ENCODE results near the gene DOK5. TPM values are rescaled to one million over a fixed set of nuclear protein-coding genes. Genes with fewer than 3 reads are reported as not detected.

DOK5 gene
- polyA plus RNA-seq, 1 of the 3 experiments (the other 2 are of a cell fraction) = 12.4 TPM

- H4K20me1 ChIP-seq (ENCODE audit: insufficient read depth) = no peaks in the 10 kb centered on the region
- no peak overlapping the region for H3K27ac ChIP-seq (ENCODE audit: low read depth in 2 of 2, low read length in 1 of 2)
- TF ChIP-seq RXRA (IDR thresholded peaks at IDR 0.05; ENCODE audit: borderline replicate concordance, low read depth) (no peak), FOXM1 (IDR thresholded peaks at IDR 0.05; ENCODE audit: low read depth) (no peak), NRF1 (IDR thresholded peaks at IDR 0.05; ENCODE audit: low read depth, low read length) (no peak), FOSL2 (IDR thresholded peaks at IDR 0.05; ENCODE audit: borderline replicate concordance, low read depth) (no peak), GABPA (IDR thresholded peaks at IDR 0.05; ENCODE audit: low read depth) (no peak), RAD21 (IDR thresholded peaks at IDR 0.05; ENCODE audit: low read length) (no peak), MEF2A (IDR thresholded peaks at IDR 0.05; ENCODE audit: borderline replicate concordance, low read depth) (no peak), POLR2AphosphoS5 (IDR thresholded peaks at IDR 0.05; ENCODE audit: low read depth, low read length) (no peak), GATA2 (CRISPR knock-in tag; IDR thresholded peaks at IDR 0.05) (no peak), RFX5 (IDR thresholded peaks at IDR 0.05; ENCODE audit: low read length) (no peak)
- TF ChIP-seq, protein P1, sequence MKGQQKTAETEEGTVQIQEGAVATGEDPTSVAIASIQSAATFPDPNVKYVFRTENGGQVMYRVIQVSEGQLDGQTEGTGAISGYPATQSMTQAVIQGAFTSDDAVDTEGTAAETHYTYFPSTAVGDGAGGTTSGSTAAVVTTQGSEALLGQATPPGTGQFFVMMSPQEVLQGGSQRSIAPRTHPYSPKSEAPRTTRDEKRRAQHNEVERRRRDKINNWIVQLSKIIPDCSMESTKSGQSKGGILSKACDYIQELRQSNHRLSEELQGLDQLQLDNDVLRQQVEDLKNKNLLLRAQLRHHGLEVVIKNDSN (IDR thresholded peaks at IDR 0.05; ENCODE audit: borderline replicate concordance, low read depth) = no peak
- TF ChIP-seq, protein P2, sequence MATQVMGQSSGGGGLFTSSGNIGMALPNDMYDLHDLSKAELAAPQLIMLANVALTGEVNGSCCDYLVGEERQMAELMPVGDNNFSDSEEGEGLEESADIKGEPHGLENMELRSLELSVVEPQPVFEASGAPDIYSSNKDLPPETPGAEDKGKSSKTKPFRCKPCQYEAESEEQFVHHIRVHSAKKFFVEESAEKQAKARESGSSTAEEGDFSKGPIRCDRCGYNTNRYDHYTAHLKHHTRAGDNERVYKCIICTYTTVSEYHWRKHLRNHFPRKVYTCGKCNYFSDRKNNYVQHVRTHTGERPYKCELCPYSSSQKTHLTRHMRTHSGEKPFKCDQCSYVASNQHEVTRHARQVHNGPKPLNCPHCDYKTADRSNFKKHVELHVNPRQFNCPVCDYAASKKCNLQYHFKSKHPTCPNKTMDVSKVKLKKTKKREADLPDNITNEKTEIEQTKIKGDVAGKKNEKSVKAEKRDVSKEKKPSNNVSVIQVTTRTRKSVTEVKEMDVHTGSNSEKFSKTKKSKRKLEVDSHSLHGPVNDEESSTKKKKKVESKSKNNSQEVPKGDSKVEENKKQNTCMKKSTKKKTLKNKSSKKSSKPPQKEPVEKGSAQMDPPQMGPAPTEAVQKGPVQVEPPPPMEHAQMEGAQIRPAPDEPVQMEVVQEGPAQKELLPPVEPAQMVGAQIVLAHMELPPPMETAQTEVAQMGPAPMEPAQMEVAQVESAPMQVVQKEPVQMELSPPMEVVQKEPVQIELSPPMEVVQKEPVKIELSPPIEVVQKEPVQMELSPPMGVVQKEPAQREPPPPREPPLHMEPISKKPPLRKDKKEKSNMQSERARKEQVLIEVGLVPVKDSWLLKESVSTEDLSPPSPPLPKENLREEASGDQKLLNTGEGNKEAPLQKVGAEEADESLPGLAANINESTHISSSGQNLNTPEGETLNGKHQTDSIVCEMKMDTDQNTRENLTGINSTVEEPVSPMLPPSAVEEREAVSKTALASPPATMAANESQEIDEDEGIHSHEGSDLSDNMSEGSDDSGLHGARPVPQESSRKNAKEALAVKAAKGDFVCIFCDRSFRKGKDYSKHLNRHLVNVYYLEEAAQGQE (IDR thresholded peaks at IDR 0.05; ENCODE audit: low read depth, low read length) = no peak
- TF ChIP-seq, protein P3, sequence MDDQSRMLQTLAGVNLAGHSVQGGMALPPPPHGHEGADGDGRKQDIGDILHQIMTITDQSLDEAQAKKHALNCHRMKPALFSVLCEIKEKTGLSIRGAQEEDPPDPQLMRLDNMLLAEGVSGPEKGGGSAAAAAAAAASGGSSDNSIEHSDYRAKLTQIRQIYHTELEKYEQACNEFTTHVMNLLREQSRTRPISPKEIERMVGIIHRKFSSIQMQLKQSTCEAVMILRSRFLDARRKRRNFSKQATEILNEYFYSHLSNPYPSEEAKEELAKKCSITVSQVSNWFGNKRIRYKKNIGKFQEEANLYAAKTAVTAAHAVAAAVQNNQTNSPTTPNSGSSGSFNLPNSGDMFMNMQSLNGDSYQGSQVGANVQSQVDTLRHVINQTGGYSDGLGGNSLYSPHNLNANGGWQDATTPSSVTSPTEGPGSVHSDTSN (IDR thresholded peaks at IDR 0.05) = no peak
- H3F3A ChIP-seq (replicated peaks; ENCODE audit: insufficient read depth) = no peaks in the 10 kb centered on the region
- H3K9ac ChIP-seq = no peak overlapping the region
- H3K4me1 ChIP-seq (ENCODE audit: control insufficient read depth in 1 of 2, insufficient read depth in 2 of 2, low read depth in 1 of 2, low read length in 1 of 2) = no peaks in the 10 kb centered on the region
- H3K9me2 ChIP-seq = no peaks in the 10 kb centered on the region
- H3K9me3 ChIP-seq = no peaks in the 10 kb centered on the region
- H3K36me3 ChIP-seq (replicated peaks in 1 of 2; ENCODE audit: control insufficient read depth in 1 of 2, insufficient read depth in 2 of 2, low read length in 1 of 2) = no peaks in the 10 kb centered on the region
- H3K4me3 ChIP-seq (ENCODE audit: low read depth in 2 of 2, low read length in 1 of 2) = no peak overlapping the region
- POLR2A ChIA-PET = no interaction called here
- no peak overlapping the region for H3K4me2 ChIP-seq
- H3K79me2 ChIP-seq (ENCODE audit: insufficient read depth) = no peaks in the 10 kb centered on the region
- CTCF ChIA-PET = no interaction called here
- DNase-seq = no peak
- H2AFZ ChIP-seq (ENCODE audit: low read depth) = no peak overlapping the region
- 20% methylated on average over 9 of the region's 9 CpGs for WGBS (ENCODE audit: low lambda C conversion rate)
- peaks cover 24% of the 10 kb centered on the region; the same call in 1 of the 2 replicates for H3K27me3 ChIP-seq (ENCODE audit: insufficient read depth)
Measured at GRCh38 chr20:54451171-54451570, 24.2 kb upstream of the DOK5 start.

GRCh38 chr20:54452277-54452676 lies 23.1 kb upstream of the DOK5 start:
- Histone ChIP-seq H3K79me2 (ENCODE audit: insufficient read depth) (no peaks in the 10 kb centered on the region), H2AFZ (ENCODE audit: low read depth) (no peak overlapping the region), H3K9ac (no peak overlapping the region), H3K4me2 (no peak overlapping the region), H3K4me3 (ENCODE audit: low read depth in 2 of 2, low read length in 1 of 2) (no peak overlapping the region), H3K4me1 (ENCODE audit: control insufficient read depth in 1 of 2, insufficient read depth in 2 of 2, low read depth in 1 of 2, low read length in 1 of 2) (no peaks in the 10 kb centered on the region), H3K36me3 (replicated peaks in 1 of 2; ENCODE audit: control insufficient read depth in 1 of 2, insufficient read depth in 2 of 2, low read length in 1 of 2) (no peaks in the 10 kb centered on the region), H3K27me3 (ENCODE audit: insufficient read depth) (peaks cover 24% of the 10 kb centered on the region; the same call in 1 of the 2 replicates), H3K9me2 (no peaks in the 10 kb centered on the region), H3K27ac (ENCODE audit: low read depth in 2 of 2, low read length in 1 of 2) (no peak overlapping the region), H4K20me1 (ENCODE audit: insufficient read depth) (no peaks in the 10 kb centered on the region), H3K9me3 (no peaks in the 10 kb centered on the region), H3F3A (replicated peaks; ENCODE audit: insufficient read depth) (no peaks in the 10 kb centered on the region)
- DNase-seq = no peak
- POLR2A ChIA-PET = no interaction called here
- 29% methylated on average over 11 of the region's 12 CpGs for WGBS (ENCODE audit: low lambda C conversion rate)
- TF ChIP-seq RCOR1 (IDR thresholded peaks at IDR 0.05; ENCODE audit: low read length) (no peak), RXRA (IDR thresholded peaks at IDR 0.05; ENCODE audit: borderline replicate concordance, low read depth) (no peak), SIN3A (IDR thresholded peaks at IDR 0.05; ENCODE audit: borderline replicate concordance, low read depth, low read length) (no peak), TCF12 (IDR thresholded peaks at IDR 0.05) (no peak), POLR2AphosphoS5 (IDR thresholded peaks at IDR 0.05; ENCODE audit: low read depth, low read length) (no peak)
- TF ChIP-seq, protein P4, sequence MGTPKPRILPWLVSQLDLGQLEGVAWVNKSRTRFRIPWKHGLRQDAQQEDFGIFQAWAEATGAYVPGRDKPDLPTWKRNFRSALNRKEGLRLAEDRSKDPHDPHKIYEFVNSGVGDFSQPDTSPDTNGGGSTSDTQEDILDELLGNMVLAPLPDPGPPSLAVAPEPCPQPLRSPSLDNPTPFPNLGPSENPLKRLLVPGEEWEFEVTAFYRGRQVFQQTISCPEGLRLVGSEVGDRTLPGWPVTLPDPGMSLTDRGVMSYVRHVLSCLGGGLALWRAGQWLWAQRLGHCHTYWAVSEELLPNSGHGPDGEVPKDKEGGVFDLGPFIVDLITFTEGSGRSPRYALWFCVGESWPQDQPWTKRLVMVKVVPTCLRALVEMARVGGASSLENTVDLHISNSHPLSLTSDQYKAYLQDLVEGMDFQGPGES (IDR thresholded peaks at IDR 0.05; ENCODE audit: low read depth, low read length) = no peak
- CTCF ChIA-PET = no interaction called here
